Stimulated activated CD8-positive, alpha-beta memory T cell treated with anti-CD3 and anti-CD28 coated beads, Interleukin-12 subunit alpha, Interleukin-12 subunit beta, amount 100 ng/mL, for 4 hours (primary cell): ENCODE data around the gene TMEM19.

Experiments
- DNase-seq: peaks from one replicate; pipeline ENCODE4 v3.0.0-alpha.2; 2020; ENCODE audit warnings: low read depth

The TMEM19 gene

GRCh38 chr12:71685914-71686657 lies at the start of gene TMEM19:
Gene TMEM19 (plus strand): TSS chr12:71686082. CDS start chr12:71686681, 599 bp downstream.
- peak; percentile 72 for DNase-seq

DNA sequence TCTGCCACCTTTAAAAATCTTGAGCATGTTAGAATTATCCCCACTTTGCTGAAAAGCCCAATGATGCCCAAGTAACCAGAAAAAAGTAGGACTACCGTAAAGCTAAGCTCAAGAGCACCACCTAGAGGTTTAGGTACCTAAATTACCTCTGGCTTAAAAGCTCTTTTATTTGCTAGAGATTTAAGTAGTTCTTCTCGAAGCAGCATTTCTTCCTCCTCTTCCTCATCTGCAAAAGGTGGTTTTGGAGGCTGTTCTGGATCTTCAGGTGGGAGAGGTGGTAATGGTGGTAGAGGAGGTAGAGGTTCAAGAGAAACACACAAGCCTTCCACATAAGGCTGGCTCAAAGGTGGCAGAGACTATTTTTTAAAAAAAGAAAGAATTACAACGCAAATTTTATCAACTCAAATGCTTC lies 49.2 kb upstream of the TMEM19 start:
- DNase-seq = no peak

GRCh38 chr12:71638499-71638898 lies 47.4 kb upstream of the TMEM19 start:
- no peak for DNase-seq

DNA sequence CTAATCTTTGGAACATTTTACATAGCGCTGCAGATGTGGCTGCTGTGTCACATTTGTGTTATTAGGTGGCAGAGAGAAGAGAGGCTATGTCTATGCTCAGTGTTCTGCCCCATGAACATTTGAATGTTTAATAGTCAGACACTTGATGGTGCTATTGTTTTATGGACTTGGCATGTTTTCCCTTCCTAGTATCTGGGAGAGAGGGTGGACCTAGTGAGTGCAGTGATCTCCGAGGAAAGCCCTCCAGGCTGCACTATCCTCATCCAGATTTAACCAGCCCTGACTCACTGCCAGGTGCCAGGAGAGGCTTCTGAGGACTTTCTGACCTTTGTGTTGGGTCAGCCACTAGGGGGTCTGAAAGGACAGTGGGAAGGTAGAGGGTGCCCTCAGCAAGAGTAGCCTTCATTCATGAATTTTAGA lies 46.5 kb upstream of the TMEM19 start:
- no peak for DNase-seq

GRCh38 chr12:71640316-71640715 lies 45.6 kb upstream of the TMEM19 start:
- DNase-seq = no peak

- DNase-seq = no peak
Observed at GRCh38 chr12:71641390-71641789, 44.5 kb upstream of the TMEM19 start.

GRCh38 chr12:71642264-71642663 lies 43.6 kb upstream of the TMEM19 start:
- DNase-seq = no peak

DNA sequence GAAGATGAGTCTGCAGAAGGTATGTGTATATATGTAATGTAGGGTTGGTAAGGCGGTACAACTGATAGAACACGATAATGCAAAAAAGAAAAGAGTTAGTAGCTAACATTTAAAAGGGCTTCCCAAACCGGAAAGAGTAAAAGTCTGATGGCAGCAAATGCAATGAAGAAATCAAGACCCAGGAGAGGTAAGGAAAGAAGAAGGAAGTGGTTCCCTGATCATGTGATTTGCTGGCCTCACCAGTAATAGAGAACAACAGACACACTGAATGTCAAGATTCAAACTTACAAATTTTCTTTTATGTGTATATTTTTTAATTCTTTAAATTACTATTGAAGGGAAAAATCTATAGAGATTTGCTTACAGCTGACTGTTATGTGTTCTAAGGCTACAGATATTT lies 40.6 kb upstream of the TMEM19 start:
- no peak for DNase-seq

DNA sequence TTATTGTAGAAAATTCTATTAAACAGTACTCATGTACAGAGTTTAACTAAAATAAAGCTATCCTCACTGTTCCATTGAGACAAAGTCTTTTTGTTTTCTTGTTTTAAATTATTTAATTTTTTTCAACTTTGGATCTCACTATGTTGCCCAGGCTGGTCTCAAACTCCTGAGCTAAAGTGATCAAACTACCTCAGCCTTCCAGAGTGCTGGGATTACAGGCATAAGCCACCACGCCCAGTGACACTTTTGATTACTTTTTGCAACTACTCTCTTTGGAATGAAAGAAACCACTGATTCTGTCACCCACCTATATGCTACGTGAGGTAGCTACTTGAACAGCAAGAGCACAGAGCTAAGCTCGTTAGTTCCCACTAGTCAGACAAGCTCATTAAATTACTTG lies 39.4 kb upstream of the TMEM19 start:
- no peak for DNase-seq

- DNase-seq = no peak
Observed at GRCh38 chr12:71648537-71648936, 37.3 kb upstream of the TMEM19 start.

DNA sequence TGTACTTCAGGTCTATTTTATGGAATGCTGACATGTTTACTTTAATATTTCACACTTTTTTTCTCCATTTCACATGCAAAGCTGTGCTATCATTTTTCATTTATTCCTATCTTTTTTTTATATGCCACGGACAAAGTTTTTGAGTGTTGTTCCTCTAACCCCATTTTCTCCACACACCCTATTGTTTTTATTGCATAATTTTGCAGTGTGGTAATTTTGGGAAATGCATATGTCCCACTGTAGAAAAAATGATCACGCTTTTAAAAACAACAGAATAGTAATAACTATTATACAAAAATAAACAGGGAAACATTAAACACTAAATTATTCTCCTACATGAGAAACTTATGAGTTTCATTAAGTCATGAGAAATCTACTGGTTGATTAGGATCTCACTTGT lies 36.5 kb upstream of the TMEM19 start:
- DNase-seq = no peak

GRCh38 chr12:71652656-71653055 lies 33.2 kb upstream of the TMEM19 start:
- no peak for DNase-seq

- DNase-seq = no peak
Observed at GRCh38 chr12:71653137-71653536, 32.7 kb upstream of the TMEM19 start.

GRCh38 chr12:71654200-71654599 lies 31.7 kb upstream of the TMEM19 start:
- no peak for DNase-seq

DNA sequence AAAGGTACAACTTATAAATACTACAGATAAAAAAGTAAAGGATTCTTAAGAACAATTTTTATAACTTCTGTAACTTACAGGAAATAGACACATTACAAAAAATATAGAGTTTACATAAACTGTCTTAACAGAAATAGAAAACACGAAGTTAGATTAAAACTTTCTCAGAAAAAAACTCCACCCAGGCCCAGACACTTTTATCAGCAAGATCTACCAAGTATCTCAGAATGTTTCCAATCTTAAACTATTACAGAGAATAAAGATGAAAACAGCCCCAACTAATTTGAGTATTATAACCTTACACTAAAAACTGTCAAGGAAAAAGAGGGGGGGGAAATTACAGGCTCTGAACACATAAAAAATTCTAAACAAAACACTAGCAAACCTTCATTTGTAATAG lies 30.4 kb upstream of the TMEM19 start:
- DNase-seq = no peak

DNA sequence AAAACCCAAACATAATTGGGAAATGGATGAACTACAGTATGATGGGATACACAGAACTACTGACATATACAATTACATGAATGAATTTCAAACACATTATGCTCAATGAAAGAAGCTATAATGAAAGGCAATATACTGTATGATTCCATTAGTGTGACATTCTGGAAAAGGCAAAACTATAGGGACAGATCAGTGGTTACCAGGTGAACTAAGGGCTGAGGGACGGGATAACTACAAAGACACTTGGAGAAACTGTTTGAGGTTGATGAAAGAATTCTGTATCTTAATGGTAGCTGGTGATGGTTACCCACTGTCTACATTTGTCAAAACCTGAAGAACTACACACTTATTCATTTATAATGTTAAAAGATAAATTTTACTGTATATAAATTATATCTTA lies 30.0 kb upstream of the TMEM19 start:
- no peak for DNase-seq

DNA sequence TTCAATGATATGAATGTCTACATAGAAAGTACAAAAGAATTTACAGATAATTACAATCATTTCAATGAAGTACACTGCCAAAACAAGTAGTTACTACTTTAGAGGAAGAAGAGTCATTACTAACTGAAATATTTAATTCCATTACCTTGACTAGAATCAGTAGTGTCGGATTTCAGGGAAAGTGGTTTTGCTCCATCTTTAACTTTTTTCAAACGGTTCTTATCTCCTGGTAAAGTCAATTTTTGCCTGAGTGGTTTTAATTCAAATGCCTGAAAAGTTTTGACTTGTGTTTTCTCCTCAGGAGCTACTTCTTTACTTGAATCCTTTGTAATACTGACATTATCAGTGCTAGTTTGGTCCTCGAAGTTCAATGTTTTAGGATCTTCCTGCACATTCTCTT lies 29.1 kb upstream of the TMEM19 start:
- DNase-seq = no peak

DNA sequence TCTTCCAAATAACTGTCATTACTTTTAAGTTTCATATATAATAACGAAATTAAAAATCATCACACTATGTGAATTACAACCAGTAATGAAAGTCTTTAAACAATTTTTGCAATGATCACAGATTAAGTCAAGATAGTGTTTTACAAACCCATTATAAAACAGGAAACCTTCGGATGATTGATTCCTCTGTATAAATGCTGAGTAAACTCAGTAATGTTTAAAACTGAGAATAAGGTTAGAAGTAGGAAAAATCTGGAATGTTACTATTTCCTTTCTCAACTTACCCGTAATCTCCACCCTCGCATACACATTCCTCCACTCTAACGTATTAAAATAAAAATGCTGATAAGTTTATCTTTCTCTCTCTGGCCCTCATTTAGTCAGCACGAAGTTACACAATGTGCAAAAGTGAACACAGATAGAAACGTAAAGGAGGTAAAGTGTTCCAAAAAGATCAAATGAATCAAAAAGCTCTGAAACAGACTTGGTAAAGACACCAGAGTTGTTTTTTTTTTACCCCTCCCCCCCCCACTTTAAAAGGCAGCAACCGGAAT lies 23.8 kb upstream of the TMEM19 start:
- no peak for DNase-seq

- peak; percentile 57 for DNase-seq
Observed at GRCh38 chr12:71662849-71663560, 22.9 kb upstream of the TMEM19 start.

GRCh38 chr12:71663561-71664410 lies 22.1 kb upstream of the TMEM19 start, which contains the start of the genes THAP2 and ZFC3H1:
Gene THAP2 (plus strand): TSS chr12:71664301. CDS start chr12:71664510, 209 bp downstream.
Gene ZFC3H1 (minus strand): TSS chr12:71663848. CDS start chr12:71663610, 238 bp downstream.
- DNase-seq = peak; percentile 82

DNA sequence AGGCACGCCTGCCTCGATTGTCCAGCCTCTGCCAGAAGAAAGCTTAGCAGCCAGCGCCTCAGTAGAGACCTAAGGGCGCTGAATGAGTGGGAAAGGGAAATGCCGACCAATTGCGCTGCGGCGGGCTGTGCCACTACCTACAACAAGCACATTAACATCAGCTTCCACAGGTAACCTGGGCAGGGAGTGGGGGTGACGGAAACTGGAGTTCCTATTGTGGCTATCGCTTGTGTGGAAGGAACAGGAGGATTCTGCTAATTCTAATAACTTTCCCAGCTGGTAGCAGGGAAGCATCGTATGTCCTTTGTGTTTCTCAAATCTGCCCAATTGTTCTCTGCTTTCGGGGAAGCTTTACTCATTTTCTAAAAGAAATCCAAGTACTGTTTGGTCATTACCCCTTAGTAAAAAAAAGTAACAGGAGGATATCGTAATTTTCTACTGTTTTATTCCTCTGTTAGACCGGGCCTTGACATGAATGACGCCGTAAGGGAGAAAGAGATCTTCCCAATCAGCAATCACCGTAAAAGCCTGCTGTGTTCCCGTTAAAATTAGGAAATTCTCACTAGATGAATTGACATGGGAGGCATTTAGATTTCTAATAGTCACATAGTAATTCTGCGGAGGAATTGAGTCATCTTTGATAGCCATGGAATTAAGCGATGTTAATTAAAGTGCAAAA lies 21.3 kb upstream of the TMEM19 start:
- no peak for DNase-seq

DNA sequence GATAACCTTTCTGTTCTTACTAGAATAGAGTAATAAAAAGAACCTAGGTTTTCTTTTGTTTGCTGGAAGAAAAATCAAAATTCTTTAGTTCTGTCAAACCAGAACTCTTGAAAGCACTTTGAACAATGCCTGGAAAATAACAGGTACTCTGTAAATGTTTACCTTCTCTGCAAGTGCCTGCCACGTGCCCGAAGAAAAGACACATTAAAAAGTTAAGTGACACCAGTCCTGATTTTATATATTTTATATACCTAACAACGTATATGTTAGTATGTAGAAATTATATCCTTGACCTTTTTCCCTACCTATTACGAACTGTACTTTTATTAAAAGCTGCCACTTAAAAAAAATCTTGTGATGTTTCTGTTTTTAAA lies 20.8 kb upstream of the TMEM19 start:
- no peak for DNase-seq
